OCI-LY3 (cell line): Measurements from ENCODE around the gene MPO.

Experiments
- EZH2phosphoT487 ChIP-seq: fragments of 200-600 bp; shearing (Covaris generic); IDR thresholded peaks from 2 replicates; pipeline ENCODE4 v1.6.1; 2018; ENCODE audit warnings: antibody characterized with exemption, mixed run types, low read depth
- TF ChIP-seq, protein P1 (sequence below): fragments of 200-600, 300-600 bp; sonication (generic); IDR thresholded peaks from 2 replicates; pipeline ENCODE4 v1.5.1; 2014; ENCODE audit warnings: antibody characterized with exemption, low read length, low read depth

DNA sequence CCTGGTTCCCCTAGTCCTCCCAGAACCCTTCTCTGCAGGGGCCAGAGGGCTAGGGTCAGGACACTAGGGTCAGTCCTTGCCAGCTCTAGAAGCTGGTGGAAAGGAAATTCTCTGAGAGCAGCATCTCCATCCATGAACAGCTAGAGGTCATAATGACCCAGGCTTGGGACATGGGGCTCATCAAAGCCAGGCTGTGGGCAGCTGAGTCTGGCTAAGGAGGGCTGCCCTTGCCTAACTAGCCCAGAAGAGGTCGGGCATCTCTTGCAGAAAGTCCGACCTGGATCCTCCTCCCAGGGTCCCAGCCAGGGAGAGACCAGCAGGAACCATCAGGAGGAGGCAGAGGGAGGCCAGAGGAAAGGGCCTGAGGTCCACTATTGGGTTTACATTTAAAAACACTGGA, 4.3 kb downstream of the MPO start:
- TF ChIP-seq, protein P1, sequence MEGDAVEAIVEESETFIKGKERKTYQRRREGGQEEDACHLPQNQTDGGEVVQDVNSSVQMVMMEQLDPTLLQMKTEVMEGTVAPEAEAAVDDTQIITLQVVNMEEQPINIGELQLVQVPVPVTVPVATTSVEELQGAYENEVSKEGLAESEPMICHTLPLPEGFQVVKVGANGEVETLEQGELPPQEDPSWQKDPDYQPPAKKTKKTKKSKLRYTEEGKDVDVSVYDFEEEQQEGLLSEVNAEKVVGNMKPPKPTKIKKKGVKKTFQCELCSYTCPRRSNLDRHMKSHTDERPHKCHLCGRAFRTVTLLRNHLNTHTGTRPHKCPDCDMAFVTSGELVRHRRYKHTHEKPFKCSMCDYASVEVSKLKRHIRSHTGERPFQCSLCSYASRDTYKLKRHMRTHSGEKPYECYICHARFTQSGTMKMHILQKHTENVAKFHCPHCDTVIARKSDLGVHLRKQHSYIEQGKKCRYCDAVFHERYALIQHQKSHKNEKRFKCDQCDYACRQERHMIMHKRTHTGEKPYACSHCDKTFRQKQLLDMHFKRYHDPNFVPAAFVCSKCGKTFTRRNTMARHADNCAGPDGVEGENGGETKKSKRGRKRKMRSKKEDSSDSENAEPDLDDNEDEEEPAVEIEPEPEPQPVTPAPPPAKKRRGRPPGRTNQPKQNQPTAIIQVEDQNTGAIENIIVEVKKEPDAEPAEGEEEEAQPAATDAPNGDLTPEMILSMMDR: no peak
- no peak for TF ChIP-seq EZH2phosphoT487
